ENCODE measurements around the gene ITPKC.

GRCh38 chr19:40774916-40775631, 58.2 kb downstream of the ITPKC start, which contains the start of gene MIA:
- TF ChIP-seq CTCF (IDR thresholded peaks at IDR 0.05 in 2 of 3, conservative IDR thresholded peaks at IDR 0.05 in 1 of 3; ENCODE audit: control insufficient read depth in 2 of 3, extremely low read depth in 1 of 3, insufficient read depth in 1 of 3, low read depth in 3 of 3, low read length in 3 of 3) (no peak), NFIC (IDR thresholded peaks at IDR 0.05; ENCODE audit: low read depth, low read length) (no peak), SIN3A (IDR thresholded peaks at IDR 0.05; ENCODE audit: low read depth, low read length) (no peak), ZNF207 (IDR thresholded peaks at IDR 0.05; ENCODE audit: borderline replicate concordance) (no peak), POLR2A (IDR thresholded peaks at IDR 0.05; ENCODE audit: low read depth, low read length) (no peak), GABPA (IDR thresholded peaks at IDR 0.05; ENCODE audit: low read depth) (no peak), RCOR1 (conservative IDR thresholded peaks at IDR 0.05; ENCODE audit: low read depth, low read length) (no peak), TCF7 (IDR thresholded peaks at IDR 0.05; ENCODE audit: borderline replicate concordance) (no peak), REST (IDR thresholded peaks at IDR 0.05; ENCODE audit: low read depth, low read length) (no peak), FOXM1 (IDR thresholded peaks at IDR 0.05; ENCODE audit: low read depth, low read length) (no peak), MEF2A (IDR thresholded peaks at IDR 0.05; ENCODE audit: insufficient read depth, low read depth, low read length) (no peak), EGR1 (IDR thresholded peaks at IDR 0.05; ENCODE audit: borderline replicate concordance in 1 of 2, low read depth in 2 of 2, low read length in 2 of 2) (no peak), CHD2 (IDR thresholded peaks at IDR 0.05; ENCODE audit: borderline replicate concordance, low read depth, low read length) (no peak), ATF2 (IDR thresholded peaks at IDR 0.05; ENCODE audit: low read length) (no peak)

Measured in GM12878 (cell line).